ENCODE results near the gene TEX14. TPM values are rescaled to one million over a fixed set of nuclear protein-coding genes. Genes with fewer than 3 reads are reported as not detected.
A peak's percentile ranks its signal among the peaks of the same experiment; 100 is the strongest.

The TEX14 gene
- total RNA-seq, 1 experiment from 2014 or later = 0.31 TPM

DNA sequence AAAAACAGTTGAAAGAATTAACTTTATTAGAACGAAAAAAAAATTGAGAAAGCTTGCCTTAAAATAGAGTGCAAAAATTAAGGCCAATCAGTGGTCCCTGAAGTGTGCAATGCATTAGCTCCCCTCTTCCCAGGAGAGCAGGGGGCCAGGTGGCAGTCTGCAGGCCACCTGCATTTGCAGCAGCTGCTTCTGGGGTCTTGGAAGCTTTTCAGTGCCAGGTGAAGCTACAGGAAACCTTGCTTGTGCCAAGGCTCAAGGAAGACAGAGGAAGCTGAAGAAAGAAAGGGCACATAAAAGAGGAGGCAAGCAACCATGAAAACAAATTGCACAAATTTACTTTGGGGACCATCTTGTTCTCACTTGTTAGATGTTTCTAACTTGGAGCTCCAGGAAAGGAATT is 126.9 kb downstream of the TEX14 start:
- no peaks in the 10 kb centered on the region for H3K27me3 ChIP-seq (ENCODE audit: insufficient read depth, low read length)
- H3K23ac ChIP-seq (ENCODE audit: insufficient read length, low read depth, low read length) = no peak overlapping the region
- TF ChIP-seq, protein P1, sequence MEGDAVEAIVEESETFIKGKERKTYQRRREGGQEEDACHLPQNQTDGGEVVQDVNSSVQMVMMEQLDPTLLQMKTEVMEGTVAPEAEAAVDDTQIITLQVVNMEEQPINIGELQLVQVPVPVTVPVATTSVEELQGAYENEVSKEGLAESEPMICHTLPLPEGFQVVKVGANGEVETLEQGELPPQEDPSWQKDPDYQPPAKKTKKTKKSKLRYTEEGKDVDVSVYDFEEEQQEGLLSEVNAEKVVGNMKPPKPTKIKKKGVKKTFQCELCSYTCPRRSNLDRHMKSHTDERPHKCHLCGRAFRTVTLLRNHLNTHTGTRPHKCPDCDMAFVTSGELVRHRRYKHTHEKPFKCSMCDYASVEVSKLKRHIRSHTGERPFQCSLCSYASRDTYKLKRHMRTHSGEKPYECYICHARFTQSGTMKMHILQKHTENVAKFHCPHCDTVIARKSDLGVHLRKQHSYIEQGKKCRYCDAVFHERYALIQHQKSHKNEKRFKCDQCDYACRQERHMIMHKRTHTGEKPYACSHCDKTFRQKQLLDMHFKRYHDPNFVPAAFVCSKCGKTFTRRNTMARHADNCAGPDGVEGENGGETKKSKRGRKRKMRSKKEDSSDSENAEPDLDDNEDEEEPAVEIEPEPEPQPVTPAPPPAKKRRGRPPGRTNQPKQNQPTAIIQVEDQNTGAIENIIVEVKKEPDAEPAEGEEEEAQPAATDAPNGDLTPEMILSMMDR (conservative IDR thresholded peaks at IDR 0.05) = no peak
- no peaks in the 10 kb centered on the region for H3K9me3 ChIP-seq (ENCODE audit: control insufficient read depth, low read depth, low read length)
- H3K4me1 ChIP-seq (ENCODE audit: insufficient read depth, low read length) = peaks cover 8% of the 10 kb centered on the region; the same call in 1 of the 2 replicates
- no peaks in the 10 kb centered on the region for H3K9me3 Mint-ChIP-seq
- no peaks in the 10 kb centered on the region for H3K79me1 ChIP-seq (ENCODE audit: insufficient read depth, low read depth, low read length, poor library complexity, severe bottlenecking)
- peak overlapping the region; percentile 65 for H2AFZ ChIP-seq (ENCODE audit: low read length)
- peak overlapping the region in 2 of 3 experiments; percentile 52 to 93; a peak in 3 of 7 replicates for H3K27ac Mint-ChIP-seq
- no peaks in the 10 kb centered on the region for H3K36me3 Mint-ChIP-seq (ENCODE audit: insufficient read depth in 1 of 3, low read depth in 3 of 3)
- no peak overlapping the region for H2BK20ac ChIP-seq (ENCODE audit: low read depth, low read length, poor library complexity, severe bottlenecking)
- H3K4ac ChIP-seq (ENCODE audit: low read depth, low read length) = no peak overlapping the region
- no peak overlapping the region for H2AK5ac ChIP-seq (ENCODE audit: insufficient read length, low read length)
- no peak overlapping the region for H3K4me2 ChIP-seq (ENCODE audit: insufficient read depth, insufficient read length, low read length)
- H3K14ac ChIP-seq (ENCODE audit: insufficient read depth, low read length) = 0 out of 2 replicates have a peak overlapping the region, but pooled peaks have one; percentile 18
- H3K9ac ChIP-seq (ENCODE audit: extremely low read depth, insufficient read length, low read length) = no peak overlapping the region
- no peak overlapping the region for H3T11ph ChIP-seq (ENCODE audit: low read length)
- H3K27me3 Mint-ChIP-seq (ENCODE audit: low read depth) = no peaks in the 10 kb centered on the region; the same call in 1 of the 2 replicates
- peaks cover 30 to 35% of the 10 kb centered on the region in 2 experiments for H3K4me1 Mint-ChIP-seq
- H2BK120ac ChIP-seq (ENCODE audit: low read depth, low read length, poor library complexity, severe bottlenecking) = no peak overlapping the region
- H2BK15ac ChIP-seq (ENCODE audit: low read depth, low read length) = no peak overlapping the region
- H3K27ac ChIP-seq (ENCODE audit: insufficient read length, low read depth, low read length) = no peak overlapping the region
- DNase-seq = no peak
- WGBS (ENCODE audit: extremely low coverage, insufficient read length, low lambda C conversion rate) = no CpG with 5 or more reads among the region's 1 CpG
- no peak overlapping the region for H4K8ac ChIP-seq (replicated peaks; ENCODE audit: insufficient read length, low read depth, low read length)
- H4K20me1 ChIP-seq (ENCODE audit: control insufficient read depth, insufficient read depth, insufficient read length) = no peaks in the 10 kb centered on the region
- H2BK12ac ChIP-seq (ENCODE audit: insufficient read length, low read depth, low read length) = no peak overlapping the region
- H3K56ac ChIP-seq (ENCODE audit: insufficient read length, low read depth, low read length) = no peak overlapping the region
- no peak overlapping the region; a peak in 1 of 5 replicates for H3K4me3 Mint-ChIP-seq
- H3K23me2 ChIP-seq (ENCODE audit: insufficient read length, low read depth, low read length, poor library complexity, severe bottlenecking) = no peaks in the 10 kb centered on the region
- no peak overlapping the region for H4K5ac ChIP-seq (ENCODE audit: insufficient read length, low read depth, low read length)
- H4K91ac ChIP-seq (ENCODE audit: insufficient read length, low read depth, low read length) = no peak overlapping the region
- no peaks in the 10 kb centered on the region for H3K79me2 ChIP-seq (ENCODE audit: insufficient read depth, low read length)
- H2BK5ac ChIP-seq (ENCODE audit: insufficient read length, low read length) = no peak overlapping the region
- no peak overlapping the region for H3K18ac ChIP-seq (ENCODE audit: insufficient read length, low read depth, low read length)
